ENCODE results near the gene VEGFA.

Gene VEGFA

DNA sequence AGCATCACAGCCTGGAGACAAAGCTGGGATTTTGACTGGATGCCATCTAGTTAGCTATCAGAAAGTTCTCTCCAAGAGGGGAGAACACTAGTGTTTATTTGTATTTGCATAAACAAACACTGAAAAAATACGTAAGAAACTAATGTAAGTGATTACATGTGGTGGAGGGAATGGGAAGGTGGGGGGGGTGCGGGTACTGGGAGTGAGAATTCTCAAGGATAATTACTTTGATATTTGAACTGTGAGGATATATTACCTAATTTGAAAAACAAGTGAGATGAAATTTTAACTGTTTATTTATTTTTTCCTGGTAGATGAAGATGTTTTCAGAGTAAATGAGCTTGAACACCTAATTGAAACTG lies 54.7 kb downstream of the VEGFA start:
- Histone ChIP-seq H4K91ac (ENCODE audit: low read depth, low read length) (no peak overlapping the region), H3K4ac (ENCODE audit: low read depth, low read length) (no peak overlapping the region), H3K18ac (ENCODE audit: low read length) (no peak overlapping the region), H3K27ac (ENCODE audit: low read depth, low read length) (no peak overlapping the region), H3K4me1 (ENCODE audit: control insufficient read depth in 1 of 2, insufficient read depth in 2 of 2, low read length in 2 of 2) (peaks cover 14 to 19% of the 10 kb centered on the region in 2 experiments), H3K79me2 (ENCODE audit: control insufficient read depth, insufficient read depth, low read length, poor library complexity) (no peaks in the 10 kb centered on the region), H2AK5ac (ENCODE audit: low read length) (no peak overlapping the region), H3K14ac (ENCODE audit: low read length) (no peak overlapping the region), H3K36me3 (ENCODE audit: control insufficient read depth in 1 of 2, insufficient read depth in 2 of 2, low read length in 2 of 2) (no peaks in the 10 kb centered on the region), H4K8ac (ENCODE audit: low read depth, low read length) (no peak overlapping the region), H3K9ac (ENCODE audit: low read length) (no peak overlapping the region), H3K9me3 (ENCODE audit: insufficient read depth, low read depth, low read length) (no peaks in the 10 kb centered on the region), H2AFZ (ENCODE audit: insufficient read depth, low read length, poor library complexity) (no peak overlapping the region), H3K23ac (ENCODE audit: low read length) (no peak overlapping the region), H3K79me1 (ENCODE audit: low read length) (no peaks in the 10 kb centered on the region), H3K27me3 (ENCODE audit: insufficient read depth, low read length) (no peaks in the 10 kb centered on the region), H4K12ac (ENCODE audit: low read depth, low read length) (no peak overlapping the region), H2BK12ac (ENCODE audit: low read length) (no peak overlapping the region), H2BK120ac (ENCODE audit: insufficient read depth, low read length, poor library complexity) (no peak overlapping the region), H3K4me3 (ENCODE audit: low read depth, low read length) (no peak overlapping the region), H2BK5ac (ENCODE audit: low read depth, low read length, poor library complexity) (no peak overlapping the region), H3K4me2 (ENCODE audit: low read length) (no peak overlapping the region)
- WGBS (ENCODE audit: extremely low coverage, insufficient coverage, insufficient read length): no CpG with 5 or more reads among the region's 2 CpGs
- DNase-seq: no peak

DNA sequence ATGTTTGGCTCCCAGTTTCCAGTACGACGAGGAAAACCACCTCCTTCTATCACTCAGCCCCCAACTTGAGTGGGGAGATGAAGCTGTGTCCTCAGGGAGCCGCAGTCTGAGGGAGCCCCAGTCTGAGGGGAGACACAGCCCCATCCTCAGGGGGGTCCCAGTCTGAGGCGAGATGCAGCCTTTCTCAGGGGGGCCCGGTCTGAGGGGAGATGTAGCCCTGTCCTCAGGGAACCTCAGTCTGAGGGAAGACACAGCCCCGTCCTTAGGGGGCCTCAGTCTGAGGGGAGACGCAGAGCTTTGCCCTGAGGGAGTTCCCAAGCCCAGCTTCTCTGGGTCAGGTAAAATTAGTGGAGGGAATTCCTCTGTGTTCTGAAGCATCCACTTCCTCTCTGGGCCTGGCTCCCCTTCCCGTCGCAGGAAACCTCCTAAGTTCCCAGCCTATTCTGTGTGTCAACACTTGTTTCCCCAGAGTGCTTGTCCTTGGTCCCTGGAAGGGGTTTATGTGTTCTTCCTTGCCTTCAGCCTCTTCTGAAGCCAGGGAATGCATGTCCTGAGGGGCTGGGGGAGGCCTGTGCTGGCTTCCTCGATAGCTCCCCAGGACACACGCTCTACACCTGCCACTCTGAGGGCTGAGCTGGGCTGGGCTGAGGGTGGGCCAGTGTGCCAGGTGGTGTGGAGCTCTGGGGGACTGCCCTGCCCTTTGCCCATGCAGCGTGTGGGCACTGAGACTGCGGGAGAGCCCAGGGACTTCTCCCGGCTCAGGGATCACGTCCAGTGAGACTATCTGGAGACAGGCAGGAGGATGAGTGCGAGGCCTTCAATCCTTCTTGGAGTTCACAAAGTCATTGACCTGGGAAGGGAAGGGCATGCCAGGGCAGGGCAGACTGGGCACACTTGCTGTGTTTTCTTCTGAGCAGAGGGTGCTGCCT lies 55.4 kb downstream of the VEGFA start:
- H3K23ac ChIP-seq (ENCODE audit: low read length): no peak overlapping the region
- peak overlapping the region; percentile 28 for H3K14ac ChIP-seq (ENCODE audit: low read length)
- WGBS (ENCODE audit: extremely low coverage, insufficient coverage, insufficient read length): no CpG with 5 or more reads among the region's 16 CpGs
- H3K9me3 ChIP-seq (ENCODE audit: insufficient read depth, low read depth, low read length): no peaks in the 10 kb centered on the region
- H3K4me1 ChIP-seq (ENCODE audit: control insufficient read depth in 1 of 2, insufficient read depth in 2 of 2, low read length in 2 of 2): peaks cover 14 to 18% of the 10 kb centered on the region in 2 experiments
- no peak overlapping the region for H3K4me3 ChIP-seq (ENCODE audit: low read depth, low read length)
- no peak overlapping the region for H2BK5ac ChIP-seq (ENCODE audit: low read depth, low read length, poor library complexity)
- no peak overlapping the region for H4K12ac ChIP-seq (ENCODE audit: low read depth, low read length)
- peak overlapping the region; percentile 16 for H3K18ac ChIP-seq (ENCODE audit: low read length)
- DNase-seq: no peak
- H3K27me3 ChIP-seq (ENCODE audit: insufficient read depth, low read length): no peaks in the 10 kb centered on the region
- no peaks in the 10 kb centered on the region for H3K79me1 ChIP-seq (ENCODE audit: low read length)
- no peak overlapping the region for H3K4ac ChIP-seq (ENCODE audit: low read depth, low read length)
- no peak overlapping the region for H3K9ac ChIP-seq (ENCODE audit: low read length)
- no peak overlapping the region for H2BK120ac ChIP-seq (ENCODE audit: insufficient read depth, low read length, poor library complexity)
- H3K36me3 ChIP-seq (ENCODE audit: control insufficient read depth in 1 of 2, insufficient read depth in 2 of 2, low read length in 2 of 2): no peaks in the 10 kb centered on the region
- no peak overlapping the region for H4K8ac ChIP-seq (ENCODE audit: low read depth, low read length)
- no peak overlapping the region for H3K4me2 ChIP-seq (ENCODE audit: low read length)
- no peak overlapping the region for H2BK12ac ChIP-seq (ENCODE audit: low read length)
- no peaks in the 10 kb centered on the region for H3K79me2 ChIP-seq (ENCODE audit: control insufficient read depth, insufficient read depth, low read length, poor library complexity)
- H4K91ac ChIP-seq (ENCODE audit: low read depth, low read length): peak overlapping the region; percentile 30
- peak overlapping the region; percentile 30 for H2AK5ac ChIP-seq (ENCODE audit: low read length)
- no peak overlapping the region for H2AFZ ChIP-seq (ENCODE audit: insufficient read depth, low read length, poor library complexity)
- H3K27ac ChIP-seq (ENCODE audit: low read depth, low read length): no peak overlapping the region

DNA sequence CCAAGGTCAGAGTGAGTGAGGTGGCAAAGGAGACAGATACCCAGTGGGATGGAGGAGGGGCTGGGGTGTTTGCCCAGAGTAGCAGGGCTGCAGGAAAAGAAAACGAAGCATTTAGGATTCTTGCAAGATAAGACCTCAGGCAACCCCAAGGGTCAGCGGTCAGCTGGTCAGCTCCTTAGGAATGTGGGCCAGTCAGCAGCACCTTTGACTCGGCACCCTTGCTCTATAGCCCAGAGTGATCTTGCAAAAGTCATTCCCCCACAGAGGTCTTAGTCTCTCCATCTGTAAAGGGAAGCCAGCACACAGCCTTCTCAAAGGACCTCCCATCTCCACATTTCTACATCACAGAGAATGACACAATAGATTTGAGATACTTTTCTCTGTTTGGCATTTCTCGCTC lies 56.7 kb downstream of the VEGFA start:
- Histone ChIP-seq H3K4ac (ENCODE audit: low read depth, low read length) (no peak overlapping the region), H4K12ac (ENCODE audit: low read depth, low read length) (no peak overlapping the region), H2AFZ (ENCODE audit: insufficient read depth, low read length, poor library complexity) (no peak overlapping the region), H3K79me1 (ENCODE audit: low read length) (no peaks in the 10 kb centered on the region), H4K91ac (ENCODE audit: low read depth, low read length) (no peak overlapping the region), H3K79me2 (ENCODE audit: control insufficient read depth, insufficient read depth, low read length, poor library complexity) (no peaks in the 10 kb centered on the region), H3K27ac (ENCODE audit: low read depth, low read length) (no peak overlapping the region), H3K9ac (ENCODE audit: low read length) (no peak overlapping the region), H2AK5ac (ENCODE audit: low read length) (no peak overlapping the region), H2BK12ac (ENCODE audit: low read length) (no peak overlapping the region), H4K8ac (ENCODE audit: low read depth, low read length) (no peak overlapping the region), H3K4me2 (ENCODE audit: low read length) (no peak overlapping the region), H3K4me1 (ENCODE audit: control insufficient read depth in 1 of 2, insufficient read depth in 2 of 2, low read length in 2 of 2) (peaks cover 14 to 18% of the 10 kb centered on the region in 2 experiments), H3K14ac (ENCODE audit: low read length) (no peak overlapping the region), H2BK5ac (ENCODE audit: low read depth, low read length, poor library complexity) (no peak overlapping the region), H3K4me3 (ENCODE audit: low read depth, low read length) (no peak overlapping the region), H3K27me3 (ENCODE audit: insufficient read depth, low read length) (peaks cover 2% of the 10 kb centered on the region), H3K9me3 (ENCODE audit: insufficient read depth, low read depth, low read length) (no peaks in the 10 kb centered on the region), H3K23ac (ENCODE audit: low read length) (no peak overlapping the region), H3K18ac (ENCODE audit: low read length) (no peak overlapping the region), H3K36me3 (ENCODE audit: control insufficient read depth in 1 of 2, insufficient read depth in 2 of 2, low read length in 2 of 2) (no peaks in the 10 kb centered on the region), H2BK120ac (ENCODE audit: insufficient read depth, low read length, poor library complexity) (no peak overlapping the region)
- DNase-seq: peak; percentile 83 to 85
- no CpG with 5 or more reads among the region's 4 CpGs for WGBS (ENCODE audit: extremely low coverage, insufficient coverage, insufficient read length)

DNA sequence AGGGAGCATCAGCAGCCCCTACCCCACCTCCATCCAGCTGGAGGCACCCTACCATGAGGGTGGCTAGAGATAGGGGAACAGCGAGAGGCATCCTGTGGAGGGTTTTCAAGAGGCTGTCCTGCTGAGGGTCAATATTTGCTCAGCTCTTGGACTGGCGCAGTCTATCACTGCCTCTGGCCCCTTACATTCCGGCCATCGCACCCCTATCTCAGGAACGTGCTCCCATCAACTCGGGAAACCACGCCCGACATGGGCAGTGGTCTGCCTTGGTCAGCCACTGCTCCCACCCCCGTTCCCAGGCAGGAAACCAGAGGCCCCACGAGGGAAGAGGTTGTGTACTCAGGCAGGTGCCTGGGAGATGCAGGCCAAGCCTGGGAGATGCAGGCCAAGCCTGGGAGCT lies 57.9 kb downstream of the VEGFA start:
- no CpG with 5 or more reads among the region's 10 CpGs for WGBS (ENCODE audit: extremely low coverage, insufficient coverage, insufficient read length)
- no peak overlapping the region for H2BK12ac ChIP-seq (ENCODE audit: low read length)
- H3K23ac ChIP-seq (ENCODE audit: low read length): no peak overlapping the region
- H2AK5ac ChIP-seq (ENCODE audit: low read length): no peak overlapping the region
- H3K79me2 ChIP-seq (ENCODE audit: control insufficient read depth, insufficient read depth, low read length, poor library complexity): no peaks in the 10 kb centered on the region
- no peaks in the 10 kb centered on the region for H3K36me3 ChIP-seq (ENCODE audit: control insufficient read depth in 1 of 2, insufficient read depth in 2 of 2, low read length in 2 of 2)
- H3K27me3 ChIP-seq (ENCODE audit: insufficient read depth, low read length): peaks cover 2% of the 10 kb centered on the region
- H3K79me1 ChIP-seq (ENCODE audit: low read length): no peaks in the 10 kb centered on the region
- H3K9ac ChIP-seq (ENCODE audit: low read length): no peak overlapping the region
- no peak overlapping the region for H2AFZ ChIP-seq (ENCODE audit: insufficient read depth, low read length, poor library complexity)
- no peak overlapping the region for H3K18ac ChIP-seq (ENCODE audit: low read length)
- H3K4ac ChIP-seq (ENCODE audit: low read depth, low read length): no peak overlapping the region
- H4K8ac ChIP-seq (ENCODE audit: low read depth, low read length): no peak overlapping the region
- no peak overlapping the region for H2BK120ac ChIP-seq (ENCODE audit: insufficient read depth, low read length, poor library complexity)
- no peak for DNase-seq
- no peak overlapping the region for H3K14ac ChIP-seq (ENCODE audit: low read length)
- peaks cover 15 to 19% of the 10 kb centered on the region in 2 experiments for H3K4me1 ChIP-seq (ENCODE audit: control insufficient read depth in 1 of 2, insufficient read depth in 2 of 2, low read length in 2 of 2)
- H3K4me3 ChIP-seq (ENCODE audit: low read depth, low read length): no peak overlapping the region
- H4K12ac ChIP-seq (ENCODE audit: low read depth, low read length): no peak overlapping the region
- no peak overlapping the region for H2BK5ac ChIP-seq (ENCODE audit: low read depth, low read length, poor library complexity)
- H4K91ac ChIP-seq (ENCODE audit: low read depth, low read length): no peak overlapping the region
- H3K9me3 ChIP-seq (ENCODE audit: insufficient read depth, low read depth, low read length): no peaks in the 10 kb centered on the region
- no peak overlapping the region for H3K27ac ChIP-seq (ENCODE audit: low read depth, low read length)
- H3K4me2 ChIP-seq (ENCODE audit: low read length): no peak overlapping the region

All from trophoblast cell (in vitro differentiated cells and primary cell).